ENCODE results near the gene CSNK1D.

DNA sequence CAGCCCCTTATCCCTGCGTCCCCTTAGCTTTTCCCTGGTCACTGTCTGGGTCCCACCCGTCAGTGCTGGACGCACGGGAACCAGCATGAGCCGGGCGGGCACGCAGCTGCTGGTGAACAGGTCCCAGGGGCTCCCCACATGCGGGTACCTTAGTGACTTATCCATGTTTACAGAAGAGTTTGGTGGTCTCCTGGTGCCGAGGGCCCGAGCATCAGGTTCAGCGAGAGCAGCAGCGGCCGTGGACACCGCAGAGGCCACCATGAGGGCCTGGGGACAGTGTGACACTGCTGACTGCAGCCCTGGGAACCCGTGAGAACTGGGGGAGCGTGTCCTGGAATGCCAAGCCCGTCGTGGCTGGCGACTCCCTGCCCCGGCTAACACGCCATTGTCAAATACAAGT, 37.4 kb upstream of the CSNK1D start:
- no peak for TF ChIP-seq EZH2phosphoT487 (IDR thresholded peaks at IDR 0.05; ENCODE audit: borderline replicate concordance)
- TF ChIP-seq, protein P1, sequence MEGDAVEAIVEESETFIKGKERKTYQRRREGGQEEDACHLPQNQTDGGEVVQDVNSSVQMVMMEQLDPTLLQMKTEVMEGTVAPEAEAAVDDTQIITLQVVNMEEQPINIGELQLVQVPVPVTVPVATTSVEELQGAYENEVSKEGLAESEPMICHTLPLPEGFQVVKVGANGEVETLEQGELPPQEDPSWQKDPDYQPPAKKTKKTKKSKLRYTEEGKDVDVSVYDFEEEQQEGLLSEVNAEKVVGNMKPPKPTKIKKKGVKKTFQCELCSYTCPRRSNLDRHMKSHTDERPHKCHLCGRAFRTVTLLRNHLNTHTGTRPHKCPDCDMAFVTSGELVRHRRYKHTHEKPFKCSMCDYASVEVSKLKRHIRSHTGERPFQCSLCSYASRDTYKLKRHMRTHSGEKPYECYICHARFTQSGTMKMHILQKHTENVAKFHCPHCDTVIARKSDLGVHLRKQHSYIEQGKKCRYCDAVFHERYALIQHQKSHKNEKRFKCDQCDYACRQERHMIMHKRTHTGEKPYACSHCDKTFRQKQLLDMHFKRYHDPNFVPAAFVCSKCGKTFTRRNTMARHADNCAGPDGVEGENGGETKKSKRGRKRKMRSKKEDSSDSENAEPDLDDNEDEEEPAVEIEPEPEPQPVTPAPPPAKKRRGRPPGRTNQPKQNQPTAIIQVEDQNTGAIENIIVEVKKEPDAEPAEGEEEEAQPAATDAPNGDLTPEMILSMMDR (conservative IDR thresholded peaks at IDR 0.05; ENCODE audit: low read length): no peak
